ENCODE results near the gene ATP2B2. TPM values are rescaled to one million over a fixed set of nuclear protein-coding genes. Genes with fewer than 3 reads are reported as not detected.

The ATP2B2 gene
- total RNA-seq, 4 donors from 2014 or later: 0.86 to 2.2 (median 1.0) TPM; not detected in 1

DNA sequence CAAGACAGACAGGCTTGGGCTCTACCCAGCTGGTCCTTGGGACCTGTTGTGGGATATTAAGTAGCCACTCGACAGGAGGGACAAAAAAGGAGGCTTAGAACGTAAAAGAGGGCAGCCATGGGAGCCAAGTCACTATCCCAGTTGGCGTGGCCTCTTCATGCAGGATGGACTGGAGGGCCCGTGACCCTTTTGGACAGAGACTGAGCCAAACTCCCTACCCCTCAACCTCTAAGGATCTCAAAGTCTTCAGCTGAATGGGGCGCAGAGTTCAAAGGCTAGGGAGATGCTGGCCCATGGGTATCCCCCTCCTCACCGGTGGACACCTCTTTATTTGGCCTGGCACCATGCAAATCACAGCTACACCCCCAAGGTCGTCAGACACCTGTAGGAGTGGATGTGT is 126.6 kb downstream of the ATP2B2 start:
- TF ChIP-seq EP300 (IDR thresholded peaks at IDR 0.05) (no peak), POLR2AphosphoS5 (IDR thresholded peaks at IDR 0.05) (no peak), CTCF (IDR thresholded peaks at IDR 0.05) (no peak), POLR2A (IDR thresholded peaks at IDR 0.05) (no peak)
- Histone ChIP-seq H3K27me3 (no peaks in the 10 kb centered on the region), H3K27ac (no peak overlapping the region), H3K4me1 (peaks cover 6% of the 10 kb centered on the region), H3K4me3 (no peak overlapping the region), H3K9me3 (no peaks in the 10 kb centered on the region), H3K36me3 (no peaks in the 10 kb centered on the region)
- 74% methylated on average over 5 of the region's 7 CpGs for WGBS
- DNase-seq (ENCODE audit: low spot score in 2 of 2): no peak

DNA sequence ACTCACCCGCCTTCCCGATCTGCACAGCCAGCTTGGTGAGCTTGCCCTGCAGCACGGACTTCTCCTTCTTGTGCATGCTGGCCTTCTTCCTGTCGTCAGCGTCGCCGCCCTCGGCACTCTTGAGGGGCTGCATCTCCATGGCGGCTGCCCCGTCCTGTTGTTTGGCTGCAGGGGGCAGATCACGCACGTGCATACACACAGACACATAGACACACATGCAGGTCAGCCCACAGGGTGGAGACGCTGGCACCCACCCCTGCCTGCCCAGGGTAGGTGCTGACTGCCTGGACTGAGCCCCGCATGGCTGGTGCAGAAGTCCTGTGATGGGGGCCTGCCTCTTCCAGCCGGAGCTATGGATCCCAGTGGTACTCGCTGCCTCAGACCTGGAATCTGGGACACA is 127.1 kb downstream of the ATP2B2 start:
- DNase-seq (ENCODE audit: low spot score in 2 of 2): no peak
- H3K27me3 ChIP-seq: no peaks in the 10 kb centered on the region
- H3K4me3 ChIP-seq: no peak overlapping the region
- no peak overlapping the region for H3K27ac ChIP-seq
- H3K36me3 ChIP-seq: no peaks in the 10 kb centered on the region
- peaks cover 6% of the 10 kb centered on the region for H3K4me1 ChIP-seq
- WGBS: 84% methylated on average over 10 of the region's 16 CpGs
- TF ChIP-seq POLR2AphosphoS5 (IDR thresholded peaks at IDR 0.05): no peak
- no peak for TF ChIP-seq CTCF (IDR thresholded peaks at IDR 0.05)
- TF ChIP-seq POLR2A (IDR thresholded peaks at IDR 0.05): no peak
- no peak for TF ChIP-seq EP300 (IDR thresholded peaks at IDR 0.05)
- no peaks in the 10 kb centered on the region for H3K9me3 ChIP-seq

DNA sequence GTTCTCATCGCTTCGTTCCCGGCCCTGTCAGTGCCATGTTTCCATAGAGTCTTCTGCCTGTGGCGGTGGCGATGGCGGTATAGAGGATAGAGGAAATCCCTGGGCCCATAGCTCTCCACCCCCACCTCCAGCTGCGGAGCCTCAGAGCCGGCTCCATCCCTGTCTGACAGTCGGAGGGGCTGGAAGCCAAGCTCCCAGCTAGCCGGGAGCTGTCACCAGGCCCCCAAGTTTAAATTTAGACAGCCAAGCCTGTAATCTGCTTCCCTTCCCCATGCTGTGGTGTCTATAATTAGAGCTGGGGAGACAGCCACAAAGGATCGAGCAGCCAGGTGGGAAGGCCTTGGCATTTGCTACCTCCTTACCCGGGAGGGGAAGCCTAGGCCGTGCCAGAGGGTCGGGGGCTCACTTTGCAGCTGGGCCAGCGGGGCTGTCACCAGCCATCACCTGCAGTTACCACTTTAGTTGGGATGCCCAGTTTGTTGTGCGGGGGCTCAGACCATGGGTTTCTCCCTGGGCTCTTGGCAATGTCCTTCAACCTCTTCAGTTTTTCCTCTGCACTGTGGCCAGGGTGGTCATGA is 128.1 kb downstream of the ATP2B2 start:
- Histone ChIP-seq H3K27me3 (no peaks in the 10 kb centered on the region), H3K4me1 (peaks cover 6% of the 10 kb centered on the region), H3K27ac (no peak overlapping the region), H3K36me3 (no peaks in the 10 kb centered on the region), H3K9me3 (no peaks in the 10 kb centered on the region), H3K4me3 (no peak overlapping the region)
- 79% methylated on average over 10 of the region's 16 CpGs for WGBS
- DNase-seq (ENCODE audit: low spot score in 2 of 2): no peak
- TF ChIP-seq POLR2A (IDR thresholded peaks at IDR 0.05) (no peak), EP300 (IDR thresholded peaks at IDR 0.05) (no peak), CTCF (IDR thresholded peaks at IDR 0.05) (no peak), POLR2AphosphoS5 (IDR thresholded peaks at IDR 0.05) (no peak)

DNA sequence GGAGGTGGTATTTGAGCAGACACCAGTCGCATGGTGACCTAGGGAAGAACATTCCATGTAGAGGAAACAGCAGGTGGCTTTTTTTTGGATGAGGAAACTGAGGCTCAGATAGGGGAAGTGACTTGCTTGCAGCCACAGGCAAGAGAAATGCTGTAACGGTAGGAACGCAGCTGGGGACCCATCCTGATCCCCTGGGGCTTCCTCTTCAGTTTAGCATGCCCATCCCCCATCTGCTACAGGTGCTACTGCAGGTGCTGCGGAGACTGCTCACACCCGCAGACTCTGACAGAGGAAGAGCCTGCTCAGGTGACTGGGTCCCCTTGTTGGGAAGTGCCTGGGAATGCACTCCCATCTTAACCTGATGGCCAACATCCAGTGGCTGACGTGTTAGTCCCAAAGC is 129.0 kb downstream of the ATP2B2 start:
- no peak overlapping the region for H3K27ac ChIP-seq
- H3K9me3 ChIP-seq: no peaks in the 10 kb centered on the region
- no peak for DNase-seq (ENCODE audit: low spot score in 2 of 2)
- H3K36me3 ChIP-seq: no peaks in the 10 kb centered on the region
- TF ChIP-seq POLR2A (IDR thresholded peaks at IDR 0.05): no peak
- TF ChIP-seq CTCF (IDR thresholded peaks at IDR 0.05): no peak
- no peak for TF ChIP-seq POLR2AphosphoS5 (IDR thresholded peaks at IDR 0.05)
- no peak for TF ChIP-seq EP300 (IDR thresholded peaks at IDR 0.05)
- H3K4me3 ChIP-seq: no peak overlapping the region
- H3K4me1 ChIP-seq: peaks cover 6% of the 10 kb centered on the region
- H3K27me3 ChIP-seq: no peaks in the 10 kb centered on the region
- WGBS: 61% methylated on average over 2 of the region's 6 CpGs

GRCh38 chr3:10375296-10376053 is 129.9 kb downstream of the ATP2B2 start:
- no peak for DNase-seq (ENCODE audit: low spot score in 2 of 2)
- TF ChIP-seq EP300 (IDR thresholded peaks at IDR 0.05) (no peak), POLR2A (IDR thresholded peaks at IDR 0.05) (no peak), POLR2AphosphoS5 (IDR thresholded peaks at IDR 0.05) (no peak), CTCF (IDR thresholded peaks at IDR 0.05) (no peak)
- Histone ChIP-seq H3K27ac (no peak overlapping the region), H3K27me3 (no peaks in the 10 kb centered on the region), H3K36me3 (no peaks in the 10 kb centered on the region), H3K4me3 (no peak overlapping the region), H3K9me3 (no peaks in the 10 kb centered on the region), H3K4me1 (no peaks in the 10 kb centered on the region)
- WGBS: 90% methylated on average over 23 of the region's 23 CpGs
